HepG2 (cell line): ENCODE measurements around the gene GGA3. TPM values are rescaled to one million over a fixed set of nuclear protein-coding genes. Genes with fewer than 3 reads are reported as not detected.

ENCODE experiments used
- ATF1 ChIP-seq: IDR thresholded peaks from 2 replicates; pipeline ENCODE4 v1.6.1; 2016; ENCODE audit warnings: mild to moderate bottlenecking, control low read depth
- BRF2 ChIP-seq: sonication (generic); formaldehyde crosslinking; IDR thresholded peaks from 2 replicates; pipeline ENCODE4 v1.8.1; 2022; ENCODE audit warnings: mild to moderate bottlenecking, missing genetic modification reagents
- CENPBD1 ChIP-seq: sonication (generic); formaldehyde crosslinking; IDR thresholded peaks from 2 replicates; pipeline ENCODE4 v1.8.0; 2022; ENCODE audit warnings: missing genetic modification reagents, low read depth, mild to moderate bottlenecking, borderline replicate concordance
- CENPX ChIP-seq: sonication (generic); formaldehyde crosslinking; IDR thresholded peaks from 2 replicates; pipeline ENCODE4 v1.9.0; 2021; ENCODE audit warnings: mild to moderate bottlenecking, missing genetic modification reagents, moderate library complexity
- GABPB1 ChIP-seq: IDR thresholded peaks from 2 replicates; pipeline ENCODE4 v1.6.1; 2016; ENCODE audit warnings: mild to moderate bottlenecking, missing genetic modification reagents, moderate library complexity, missing compliant biosample characterization
- HNRNPL ChIP-seq: fragments of 200-400 bp; formaldehyde crosslinking; IDR thresholded peaks from 2 replicates; pipeline ENCODE4 v1.6.1; 2017; ENCODE audit warnings: mild to moderate bottlenecking, low read depth, low read length
- IKZF4 ChIP-seq: sonication (generic); formaldehyde crosslinking; IDR thresholded peaks from 2 replicates; pipeline ENCODE4 v1.5.1; 2020; ENCODE audit warnings: borderline replicate concordance, mild to moderate bottlenecking, low read depth, missing genetic modification reagents; ENCODE audit errors: not compliant biosample characterization
- IRX3 ChIP-seq: sonication (generic); formaldehyde crosslinking; IDR thresholded peaks from 2 replicates; pipeline ENCODE4 v1.8.1; 2023; ENCODE audit warnings: mild to moderate bottlenecking, low read depth, missing genetic modification reagents, borderline replicate concordance
- MAFK ChIP-seq, 2 experiments: IDR thresholded peaks in 1 of 2; conservative IDR thresholded peaks in 1 of 2; 2 replicates each; pipeline ENCODE4 v1.6.1; 2011; ENCODE audit warnings: improper control_type of control experiment in 2 of 2, low read length in 2 of 2
- MBNL3 ChIP-seq: fragments of 250-450 bp; sonication (Bioruptor Pico); conservative IDR thresholded peaks from 2 replicates; pipeline ENCODE4 v1.8.0; 2022; ENCODE audit warnings: mild to moderate bottlenecking, inconsistent platforms
- MLX ChIP-seq: IDR thresholded peaks from 2 replicates; pipeline ENCODE4 v1.6.1; 2016
- PAF1 ChIP-seq: IDR thresholded peaks from 2 replicates; pipeline ENCODE4 v1.6.1; 2016; ENCODE audit warnings: missing genetic modification reagents, missing compliant biosample characterization
- SUZ12 ChIP-seq: fragments of 150-350 bp; IDR thresholded peaks from 2 replicates; pipeline ENCODE4 v1.6.1; 2014; ENCODE audit warnings: low read depth, low read length
- TOE1 ChIP-seq: sonication (generic); formaldehyde crosslinking; IDR thresholded peaks from 2 replicates; pipeline ENCODE4 v1.4.0; 2020; ENCODE audit warnings: mild to moderate bottlenecking, missing genetic modification reagents
- ZNF121 ChIP-seq: sonication (generic); formaldehyde crosslinking; IDR thresholded peaks from 2 replicates; pipeline ENCODE4 v1.5.0; 2020; ENCODE audit warnings: mild to moderate bottlenecking, missing genetic modification reagents
- ZNF263 ChIP-seq: sonication (generic); formaldehyde crosslinking; IDR thresholded peaks from 2 replicates; pipeline ENCODE4 v1.4.0; 2020; ENCODE audit warnings: missing genetic modification reagents
- ZNF292 ChIP-seq: sonication (generic); formaldehyde crosslinking; IDR thresholded peaks from 2 replicates; pipeline ENCODE4 v1.8.1; 2022; ENCODE audit warnings: mild to moderate bottlenecking, low read depth, missing genetic modification reagents, borderline replicate concordance
- ZNF3 ChIP-seq: IDR thresholded peaks from 2 replicates; pipeline ENCODE4 v1.7.0; 2017; ENCODE audit warnings: inconsistent platforms
- ZNF496 ChIP-seq: sonication (generic); formaldehyde crosslinking; IDR thresholded peaks from 2 replicates; pipeline ENCODE4 v1.8.1; 2023; ENCODE audit warnings: mild to moderate bottlenecking, moderate library complexity, missing genetic modification reagents; ENCODE audit not compliant: insufficient replicate concordance
- ZNF776 ChIP-seq: sonication (generic); formaldehyde crosslinking; IDR thresholded peaks from 2 replicates; pipeline ENCODE4 v1.4.0; 2020; ENCODE audit warnings: mild to moderate bottlenecking, missing genetic modification reagents
- ZNF780A ChIP-seq: sonication (generic); formaldehyde crosslinking; IDR thresholded peaks from 2 replicates; pipeline ENCODE4 v1.8.0; 2022; ENCODE audit warnings: mild to moderate bottlenecking, missing genetic modification reagents, moderate library complexity
- polyA plus RNA-seq, 8 experiments: library from polyadenylated mRNA; depleted of rRNA in 3 of 8; stranded (reverse) in 7 of 8; unstranded in 1 of 8; fragments of >200 nt; fragmentation: Illumina TruSeq in 4 of 8; extraction: Trizol in 4 of 8; gene quantifications; 2 replicates each; pipeline versions ENCODE4 v1.2.1 to v1.2.3, GENCODE V29; 2011 to 2016; ENCODE audit warnings: low read depth in 4 of 8, missing spikeins in 1 of 8, mixed read lengths in 1 of 8; ENCODE audit not compliant: insufficient read depth in 1 of 8
- total RNA-seq, 5 experiments: library from RNA; depleted of rRNA; stranded (reverse); fragments of >200 nt; fragmentation: Illumina TruSeq; extraction: Trizol; gene quantifications; 2 replicates each; pipeline ENCODE4 v1.2.3, GENCODE V29; 2016; ENCODE audit warnings: low read depth in 1 of 5
- TF ChIP-seq, protein P1 (sequence below): sonication (generic); formaldehyde crosslinking; IDR thresholded peaks from 2 replicates; pipeline ENCODE4 v1.4.0; 2020; ENCODE audit warnings: missing genetic modification reagents
- TF ChIP-seq, protein P2 (sequence below): sonication (generic); formaldehyde crosslinking; IDR thresholded peaks from 2 replicates; pipeline ENCODE4 v1.4.0; 2020; ENCODE audit warnings: mild to moderate bottlenecking, missing genetic modification reagents

The GGA3 gene
- total and polyA plus RNA-seq, 2 of the 13 experiments (the other 11 are each of a cell fraction or from before 2014, with no cell fraction given): 28.4 to 43.7 TPM

GRCh38 chr17:75288770-75289114, 27.3 kb upstream of the GGA3 start (continued):
- peak; percentile 59; the same call in 1 of the 2 replicates for TF ChIP-seq HNRNPL
- TF ChIP-seq ZNF776 (CRISPR knock-in tag): no peak; the same call in 1 of the 2 replicates
- no peak for TF ChIP-seq MBNL3 (CRISPR knock-in tag)
- no peak for TF ChIP-seq IKZF4 (CRISPR knock-in tag)
- no peak for TF ChIP-seq ZNF3 (CRISPR knock-in tag)
- TF ChIP-seq PAF1: no peak
- TF ChIP-seq ZNF263 (CRISPR knock-in tag): no peak
- no peak for TF ChIP-seq BRF2 (CRISPR knock-in tag)
- TF ChIP-seq, protein P1, sequence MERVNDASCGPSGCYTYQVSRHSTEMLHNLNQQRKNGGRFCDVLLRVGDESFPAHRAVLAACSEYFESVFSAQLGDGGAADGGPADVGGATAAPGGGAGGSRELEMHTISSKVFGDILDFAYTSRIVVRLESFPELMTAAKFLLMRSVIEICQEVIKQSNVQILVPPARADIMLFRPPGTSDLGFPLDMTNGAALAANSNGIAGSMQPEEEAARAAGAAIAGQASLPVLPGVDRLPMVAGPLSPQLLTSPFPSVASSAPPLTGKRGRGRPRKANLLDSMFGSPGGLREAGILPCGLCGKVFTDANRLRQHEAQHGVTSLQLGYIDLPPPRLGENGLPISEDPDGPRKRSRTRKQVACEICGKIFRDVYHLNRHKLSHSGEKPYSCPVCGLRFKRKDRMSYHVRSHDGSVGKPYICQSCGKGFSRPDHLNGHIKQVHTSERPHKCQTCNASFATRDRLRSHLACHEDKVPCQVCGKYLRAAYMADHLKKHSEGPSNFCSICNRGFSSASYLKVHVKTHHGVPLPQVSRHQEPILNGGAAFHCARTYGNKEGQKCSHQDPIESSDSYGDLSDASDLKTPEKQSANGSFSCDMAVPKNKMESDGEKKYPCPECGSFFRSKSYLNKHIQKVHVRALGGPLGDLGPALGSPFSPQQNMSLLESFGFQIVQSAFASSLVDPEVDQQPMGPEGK: no peak
- no peak for TF ChIP-seq ZNF121 (CRISPR knock-in tag)
- no peak for TF ChIP-seq IRX3 (CRISPR knock-in tag)
- no peak for TF ChIP-seq SUZ12
- TF ChIP-seq CENPBD1 (CRISPR knock-in tag): no peak
- TF ChIP-seq ZNF496 (CRISPR knock-in tag): no peak
- TF ChIP-seq MAFK (conservative IDR thresholded peaks at IDR 0.05 in 1 of 2, IDR thresholded peaks at IDR 0.05 in 1 of 2; ENCODE audit: low read length in 2 of 2): no peak
- no peak for TF ChIP-seq ATF1 (CRISPR knock-in tag)
- TF ChIP-seq TOE1 (CRISPR knock-in tag): no peak
- TF ChIP-seq CENPX: no peak
- TF ChIP-seq ZNF292: no peak
- no peak for TF ChIP-seq GABPB1 (CRISPR knock-in tag)
- TF ChIP-seq, protein P2, sequence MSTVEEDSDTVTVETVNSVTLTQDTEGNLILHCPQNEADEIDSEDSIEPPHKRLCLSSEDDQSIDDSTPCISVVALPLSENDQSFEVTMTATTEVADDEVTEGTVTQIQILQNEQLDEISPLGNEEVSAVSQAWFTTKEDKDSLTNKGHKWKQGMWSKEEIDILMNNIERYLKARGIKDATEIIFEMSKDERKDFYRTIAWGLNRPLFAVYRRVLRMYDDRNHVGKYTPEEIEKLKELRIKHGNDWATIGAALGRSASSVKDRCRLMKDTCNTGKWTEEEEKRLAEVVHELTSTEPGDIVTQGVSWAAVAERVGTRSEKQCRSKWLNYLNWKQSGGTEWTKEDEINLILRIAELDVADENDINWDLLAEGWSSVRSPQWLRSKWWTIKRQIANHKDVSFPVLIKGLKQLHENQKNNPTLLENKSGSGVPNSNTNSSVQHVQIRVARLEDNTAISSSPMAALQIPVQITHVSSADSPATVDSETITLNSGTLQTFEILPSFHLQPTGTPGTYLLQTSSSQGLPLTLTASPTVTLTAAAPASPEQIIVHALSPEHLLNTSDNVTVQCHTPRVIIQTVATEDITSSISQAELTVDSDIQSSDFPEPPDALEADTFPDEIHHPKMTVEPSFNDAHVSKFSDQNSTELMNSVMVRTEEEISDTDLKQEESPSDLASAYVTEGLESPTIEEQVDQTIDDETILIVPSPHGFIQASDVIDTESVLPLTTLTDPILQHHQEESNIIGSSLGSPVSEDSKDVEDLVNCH (CRISPR knock-in tag): no peak
- no peak; the same call in 1 of the 2 replicates for TF ChIP-seq ZNF780A (CRISPR knock-in tag)
- no peak for TF ChIP-seq MLX (CRISPR knock-in tag)
